HEK293 (cell line): ENCODE measurements around the gene MINPP1.
A peak's percentile ranks its signal among the peaks of the same experiment; 100 is the strongest.

Experiments
- CTCF ChIA-PET: fragments of 350-600 bp; formaldehyde crosslinking; extraction: SDS; loops from one replicate; lab custom pipeline; 2021; ENCODE audit warnings: antibody characterized with exemption; lab: Yijun Ruan, JAX
- POLR2A ChIA-PET: fragments of 300-600 bp; formaldehyde crosslinking; extraction: SDS; loops from one replicate; lab custom pipeline; 2020; ENCODE audit warnings: antibody characterized with exemption, inconsistent platforms; lab: Yijun Ruan, JAX
- H3K27ac ChIP-seq: fragments of 200-500 bp; sonication (Bioruptor generic); 2 replicates; pipeline ENCODE4 v1.5.1; 2014; ENCODE audit warnings: low read depth, low read length, control low read depth, inconsistent platforms; ENCODE audit errors: extremely low read depth
- H3K36me3 ChIP-seq, 2 experiments: fragments of 200-500 bp in 1 of 2; sonication (Bioruptor generic) in 1 of 2; 1 replicate in 1 of 2; 2 replicates in 1 of 2; pipeline ENCODE4 v1.5.1; 2014 to 2017; ENCODE audit warnings: inconsistent platforms in 2 of 2, low read length in 2 of 2; ENCODE audit not compliant: control insufficient read depth in 2 of 2, insufficient read depth in 1 of 2
- H3K4me1 ChIP-seq: fragments of 200-500 bp; sonication (Bioruptor generic); 2 replicates; pipeline ENCODE4 v1.5.1; 2014; ENCODE audit warnings: mild to moderate bottlenecking, low read length, inconsistent platforms; ENCODE audit not compliant: control insufficient read depth, insufficient read depth
- H3K4me3 ChIP-seq: 2 replicates; pipeline ENCODE4 v1.5.1; 2011; ENCODE audit warnings: low read depth, mild to moderate bottlenecking, control low read depth, low read length, moderate library complexity
- H3K9me3 ChIP-seq: fragments of 200-500 bp; sonication (Bioruptor generic); 2 replicates; pipeline ENCODE4 v1.5.1; 2014; ENCODE audit warnings: low read depth, low read length, inconsistent platforms; ENCODE audit not compliant: control insufficient read depth, insufficient read depth
- GLIS2 ChIP-seq: fragments of 450-650 bp; formaldehyde crosslinking; IDR thresholded peaks from 2 replicates; pipeline ENCODE4 v1.5.1; 2016; ENCODE audit warnings: missing biosample characterization, missing genetic modification characterization
- RBAK ChIP-seq: fragments of 450-650 bp; formaldehyde crosslinking; IDR thresholded peaks from 2 replicates; pipeline ENCODE4 v1.5.1; 2016; ENCODE audit warnings: missing biosample characterization, missing genetic modification characterization
- SP2 ChIP-seq: fragments of 450-650 bp; formaldehyde crosslinking; IDR thresholded peaks from 2 replicates; pipeline ENCODE4 v1.5.1; 2016; ENCODE audit warnings: missing biosample characterization, missing genetic modification characterization
- TRIM28 ChIP-seq: IDR thresholded peaks from 2 replicates; pipeline ENCODE4 v1.6.1; 2011; ENCODE audit warnings: low read length, control low read depth, borderline replicate concordance
- ZIC2 ChIP-seq: fragments of 450-650 bp; formaldehyde crosslinking; IDR thresholded peaks from 2 replicates; pipeline ENCODE4 v1.5.1; 2016; ENCODE audit warnings: missing biosample characterization, missing genetic modification characterization
- ZNF10 ChIP-seq: fragments of 450-650 bp; formaldehyde crosslinking; IDR thresholded peaks from 2 replicates; pipeline ENCODE4 v1.5.1; 2017; ENCODE audit warnings: missing biosample characterization, missing genetic modification characterization
- ZNF133 ChIP-seq: fragments of 450-650 bp; formaldehyde crosslinking; IDR thresholded peaks from 2 replicates; pipeline ENCODE4 v1.5.1; 2016; ENCODE audit warnings: missing biosample characterization, missing genetic modification characterization
- ZNF16 ChIP-seq: fragments of 450-650 bp; formaldehyde crosslinking; IDR thresholded peaks from 2 replicates; pipeline ENCODE4 v1.5.1; 2016; ENCODE audit warnings: low read depth, missing biosample characterization, missing genetic modification characterization
- ZNF175 ChIP-seq: fragments of 450-650 bp; formaldehyde crosslinking; IDR thresholded peaks from 2 replicates; pipeline ENCODE4 v1.5.1; 2016; ENCODE audit warnings: missing biosample characterization, missing genetic modification characterization
- ZNF214 ChIP-seq: fragments of 450-650 bp; formaldehyde crosslinking; IDR thresholded peaks from 2 replicates; pipeline ENCODE4 v1.5.1; 2017; ENCODE audit warnings: missing biosample characterization, mild to moderate bottlenecking, missing genetic modification characterization, borderline replicate concordance
- ZNF223 ChIP-seq: fragments of 450-650 bp; formaldehyde crosslinking; IDR thresholded peaks from 2 replicates; pipeline ENCODE4 v1.5.1; 2016; ENCODE audit warnings: missing biosample characterization, missing genetic modification characterization
- ZNF248 ChIP-seq: fragments of 450-650 bp; formaldehyde crosslinking; IDR thresholded peaks from 2 replicates; pipeline ENCODE4 v1.5.1; 2017; ENCODE audit warnings: missing biosample characterization, missing genetic modification characterization
- ZNF324 ChIP-seq: fragments of 450-650 bp; formaldehyde crosslinking; IDR thresholded peaks from 2 replicates; pipeline ENCODE4 v1.5.1; 2016; ENCODE audit warnings: missing biosample characterization, missing genetic modification characterization
- ZNF473 ChIP-seq: fragments of 450-650 bp; formaldehyde crosslinking; IDR thresholded peaks from 2 replicates; pipeline ENCODE4 v1.5.1; 2017; ENCODE audit warnings: missing biosample characterization, missing genetic modification characterization
- ZNF544 ChIP-seq: fragments of 450-650 bp; formaldehyde crosslinking; IDR thresholded peaks from 2 replicates; pipeline ENCODE4 v1.5.0; 2017; ENCODE audit warnings: missing biosample characterization, missing genetic modification characterization
- ZNF596 ChIP-seq: fragments of 450-650 bp; IDR thresholded peaks from 2 replicates; pipeline ENCODE4 v1.5.0; 2018; ENCODE audit warnings: missing biosample characterization, mild to moderate bottlenecking, missing genetic modification characterization, moderate library complexity
- ZNF610 ChIP-seq: fragments of 450-650 bp; formaldehyde crosslinking; IDR thresholded peaks from 2 replicates; pipeline ENCODE4 v1.5.1; 2016; ENCODE audit warnings: missing biosample characterization, missing genetic modification characterization, borderline replicate concordance
- ZNF701 ChIP-seq: fragments of 450-650 bp; formaldehyde crosslinking; IDR thresholded peaks from 2 replicates; pipeline ENCODE4 v1.5.1; 2016; ENCODE audit warnings: missing biosample characterization, missing genetic modification characterization
- TF ChIP-seq, protein P1 (sequence below): fragments of 450-650 bp; formaldehyde crosslinking; IDR thresholded peaks from 2 replicates; pipeline ENCODE4 v1.5.1; 2016; ENCODE audit warnings: missing biosample characterization, missing genetic modification characterization
- TF ChIP-seq, protein P2 (sequence below): fragments of 450-650 bp; formaldehyde crosslinking; IDR thresholded peaks from 2 replicates; pipeline ENCODE4 v1.5.1; 2016; ENCODE audit warnings: missing biosample characterization, missing genetic modification characterization
- TF ChIP-seq, protein P3 (sequence below): fragments of 450-650 bp; formaldehyde crosslinking; IDR thresholded peaks from 2 replicates; pipeline ENCODE4 v1.5.1; 2016; ENCODE audit warnings: missing biosample characterization, missing genetic modification characterization

The MINPP1 gene

DNA sequence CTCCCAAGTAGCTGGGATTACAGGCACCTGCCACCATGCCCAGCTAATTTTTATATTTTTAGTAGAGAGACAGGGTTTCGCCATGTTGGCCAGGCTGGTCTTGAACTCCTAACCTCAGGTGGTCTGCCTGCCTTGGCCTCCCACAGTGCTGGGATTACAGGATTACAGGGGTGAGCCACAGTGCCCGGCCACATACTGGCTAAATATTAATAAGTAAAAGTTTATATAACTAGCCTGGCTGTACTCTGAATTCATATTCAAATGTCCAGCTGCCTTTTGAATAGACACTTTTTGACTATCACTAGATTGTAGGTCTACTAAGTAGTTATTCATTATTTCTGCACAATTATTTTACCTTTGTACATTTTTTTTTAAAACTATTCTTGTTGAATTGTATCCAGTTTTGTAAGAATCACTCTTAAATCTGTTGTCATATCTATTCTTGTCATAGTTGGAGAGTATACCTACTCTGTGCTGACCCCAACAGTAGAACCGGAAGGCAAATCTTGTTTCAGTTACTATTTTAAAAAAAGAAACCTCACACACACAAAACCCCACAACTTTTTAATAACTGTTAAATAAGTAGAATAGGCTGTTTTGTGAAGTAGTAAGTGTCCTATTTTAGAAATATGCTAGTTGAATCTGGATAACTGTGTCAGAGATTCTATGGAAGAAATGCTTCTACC is 29.6 kb downstream of the MINPP1 start (continued):
- TF ChIP-seq ZNF10 (tag by site-specific recombination): no peak

DNA sequence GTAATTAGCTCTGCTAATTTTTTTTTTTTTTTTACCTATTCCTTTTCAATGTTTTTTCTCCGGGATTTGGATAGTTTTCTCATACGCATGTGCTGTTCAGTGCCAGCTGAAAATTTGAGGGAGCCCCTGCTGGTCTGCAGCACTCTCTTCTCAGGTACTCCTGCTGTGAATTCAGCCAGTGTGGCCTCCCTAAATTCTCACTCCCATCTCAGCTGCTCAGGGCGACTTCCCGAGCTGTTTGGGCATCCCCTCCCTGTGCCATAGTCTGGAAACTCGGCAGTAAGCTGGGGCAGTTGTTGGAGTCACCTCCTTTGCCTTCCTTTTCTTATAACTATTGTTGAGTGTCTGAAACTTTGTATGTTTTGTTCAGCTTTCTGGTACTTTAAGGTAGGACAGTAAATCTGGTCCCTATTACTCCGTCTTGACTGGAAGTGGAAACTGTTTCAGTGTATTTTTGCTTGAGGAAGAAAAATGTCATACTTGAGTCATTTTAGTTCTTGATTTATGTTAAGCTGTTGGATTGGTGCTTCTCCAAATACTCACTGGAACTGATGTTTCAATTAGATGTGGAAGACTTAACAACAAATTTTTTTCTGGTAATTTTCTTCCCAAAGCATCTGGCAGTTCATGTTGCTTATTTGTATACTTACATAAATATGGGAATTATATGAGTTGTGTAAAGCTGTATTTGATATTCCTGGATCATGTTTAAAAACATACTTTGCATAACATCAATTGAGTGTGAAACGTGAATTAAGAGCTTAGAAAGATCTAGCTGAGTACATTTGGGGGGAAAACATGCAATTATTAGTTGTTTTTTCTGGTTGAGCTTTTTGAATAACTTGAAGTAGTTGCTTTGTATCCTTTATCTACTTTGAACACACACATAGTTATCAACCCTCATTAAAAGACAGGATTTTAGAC is 33.7 kb downstream of the MINPP1 start:
- Histone ChIP-seq H3K36me3 (peaks cover 12 to 30% of the 10 kb centered on the region in 2 experiments), H3K9me3 (no peaks in the 10 kb centered on the region), H3K27ac (no peak overlapping the region), H3K4me3 (no peak overlapping the region), H3K4me1 (no peaks in the 10 kb centered on the region)
- TF ChIP-seq ZNF596: no peak
- peak; percentile 35; the same call in 1 of the 2 replicates for TF ChIP-seq ZIC2 (tag by site-specific recombination)
- TF ChIP-seq ZNF223 (tag by site-specific recombination): no peak
- no peak for TF ChIP-seq TRIM28
- ChIA-PET CTCF (interaction anchor here (0.6 to 1.1 kb wide), 4 partner anchors 112 to 817 kb away, joined by 3 to 4 read pairs (median 4); no protein-coding TSS in a partner anchor), POLR2A (interaction anchor here (0.5 kb wide), 1 partner anchor 677 kb away, joined by 6 read pairs; no protein-coding TSS in a partner anchor)

DNA sequence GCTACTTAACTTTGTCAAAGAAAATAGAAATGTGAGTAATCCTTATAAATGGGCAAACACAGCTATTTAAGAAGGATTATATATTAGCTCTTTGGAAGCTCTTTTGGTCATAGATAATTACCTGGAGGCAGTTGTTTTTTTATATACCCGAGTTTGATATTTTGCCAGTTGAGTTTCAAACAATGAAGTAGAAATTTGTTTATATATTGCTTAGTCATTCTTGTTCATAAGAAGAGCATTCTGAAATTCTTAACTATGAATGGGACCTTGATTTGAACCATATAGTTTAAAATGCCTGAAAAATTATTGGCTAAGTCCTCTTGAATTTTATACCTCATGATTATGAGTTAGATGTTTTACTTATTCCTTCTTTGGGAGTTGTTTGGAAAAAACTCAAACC is 36.4 kb downstream of the MINPP1 start:
- Histone ChIP-seq H3K4me1 (no peaks in the 10 kb centered on the region), H3K4me3 (no peak overlapping the region), H3K36me3 (peaks cover 7 to 22% of the 10 kb centered on the region in 2 experiments; a peak in 2 of 3 replicates), H3K9me3 (no peaks in the 10 kb centered on the region), H3K27ac (no peak overlapping the region)
- POLR2A ChIA-PET: no interaction called here
- TF ChIP-seq, protein P1, sequence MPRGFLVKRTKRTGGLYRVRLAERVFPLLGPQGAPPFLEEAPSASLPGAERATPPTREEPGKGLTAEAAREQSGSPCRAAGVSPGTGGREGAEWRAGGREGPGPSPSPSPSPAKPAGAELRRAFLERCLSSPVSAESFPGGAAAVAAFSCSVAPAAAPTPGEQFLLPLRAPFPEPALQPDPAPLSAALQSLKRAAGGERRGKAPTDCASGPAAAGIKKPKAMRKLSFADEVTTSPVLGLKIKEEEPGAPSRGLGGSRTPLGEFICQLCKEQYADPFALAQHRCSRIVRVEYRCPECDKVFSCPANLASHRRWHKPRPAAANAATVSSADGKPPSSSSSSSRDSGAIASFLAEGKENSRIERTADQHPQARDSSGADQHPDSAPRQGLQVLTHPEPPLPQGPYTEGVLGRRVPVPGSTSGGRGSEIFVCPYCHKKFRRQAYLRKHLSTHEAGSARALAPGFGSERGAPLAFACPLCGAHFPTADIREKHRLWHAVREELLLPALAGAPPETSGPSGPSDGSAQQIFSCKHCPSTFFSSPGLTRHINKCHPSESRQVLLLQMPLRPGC: no peak
- TF ChIP-seq GLIS2 (tag by site-specific recombination): no peak
- TF ChIP-seq ZNF175 (tag by site-specific recombination): no peak
- no peak for TF ChIP-seq ZNF16 (tag by site-specific recombination)
- TF ChIP-seq ZNF248 (tag by site-specific recombination): no peak
- no peak for TF ChIP-seq ZNF544 (tag by site-specific recombination)
- TF ChIP-seq, protein P2, sequence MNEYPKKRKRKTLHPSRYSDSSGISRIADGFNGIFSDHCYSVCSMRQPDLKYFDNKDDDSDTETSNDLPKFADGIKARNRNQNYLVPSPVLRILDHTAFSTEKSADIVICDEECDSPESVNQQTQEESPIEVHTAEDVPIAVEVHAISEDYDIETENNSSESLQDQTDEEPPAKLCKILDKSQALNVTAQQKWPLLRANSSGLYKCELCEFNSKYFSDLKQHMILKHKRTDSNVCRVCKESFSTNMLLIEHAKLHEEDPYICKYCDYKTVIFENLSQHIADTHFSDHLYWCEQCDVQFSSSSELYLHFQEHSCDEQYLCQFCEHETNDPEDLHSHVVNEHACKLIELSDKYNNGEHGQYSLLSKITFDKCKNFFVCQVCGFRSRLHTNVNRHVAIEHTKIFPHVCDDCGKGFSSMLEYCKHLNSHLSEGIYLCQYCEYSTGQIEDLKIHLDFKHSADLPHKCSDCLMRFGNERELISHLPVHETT (tag by site-specific recombination): no peak
- TF ChIP-seq ZNF610 (tag by site-specific recombination): no peak
- TF ChIP-seq ZNF701 (tag by site-specific recombination): no peak
- CTCF ChIA-PET: no interaction called here

DNA sequence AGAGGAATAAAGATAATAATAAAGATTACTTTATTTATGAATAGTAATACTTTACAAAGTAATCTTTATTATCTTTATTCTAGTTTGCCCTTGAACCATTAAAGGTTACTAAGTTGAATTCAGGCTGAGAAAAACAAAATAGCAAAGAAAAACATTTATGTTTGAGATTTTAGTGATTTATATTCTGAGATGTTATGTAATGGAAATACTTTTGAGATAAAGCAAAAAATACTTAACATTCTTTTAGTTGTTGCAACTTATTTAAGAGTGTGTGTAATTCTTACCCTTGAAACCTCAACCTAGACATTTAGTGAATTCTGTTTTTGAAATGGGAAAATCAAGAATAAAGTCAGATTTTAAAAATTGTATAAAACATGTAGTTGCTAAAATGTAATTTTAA is 40.0 kb downstream of the MINPP1 start:
- no peaks in the 10 kb centered on the region for H3K9me3 ChIP-seq
- peaks cover 16 to 26% of the 10 kb centered on the region in 2 experiments for H3K36me3 ChIP-seq
- H3K27ac ChIP-seq: no peak overlapping the region
- ChIA-PET POLR2A (no interaction called here), CTCF (interaction anchor here (0.5 kb wide), 1 partner anchor 446 kb away, joined by 3 read pairs; no protein-coding TSS in a partner anchor)
- H3K4me3 ChIP-seq: no peak overlapping the region
- no peak for TF ChIP-seq ZNF214 (tag by site-specific recombination)
- TF ChIP-seq, protein P3, sequence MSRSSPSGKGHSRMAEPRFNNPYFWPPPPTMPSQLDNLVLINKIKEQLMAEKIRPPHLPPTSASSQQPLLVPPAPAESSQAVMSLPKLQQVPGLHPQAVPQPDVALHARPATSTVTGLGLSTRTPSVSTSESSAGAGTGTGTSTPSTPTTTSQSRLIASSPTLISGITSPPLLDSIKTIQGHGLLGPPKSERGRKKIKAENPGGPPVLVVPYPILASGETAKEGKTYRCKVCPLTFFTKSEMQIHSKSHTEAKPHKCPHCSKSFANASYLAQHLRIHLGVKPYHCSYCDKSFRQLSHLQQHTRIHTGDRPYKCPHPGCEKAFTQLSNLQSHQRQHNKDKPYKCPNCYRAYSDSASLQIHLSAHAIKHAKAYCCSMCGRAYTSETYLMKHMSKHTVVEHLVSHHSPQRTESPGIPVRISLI (tag by site-specific recombination): no peak
- no peak for TF ChIP-seq ZNF324 (tag by site-specific recombination)
- TF ChIP-seq RBAK (tag by site-specific recombination): no peak
- TF ChIP-seq ZNF133 (tag by site-specific recombination): no peak
- TF ChIP-seq ZNF473: no peak
- TF ChIP-seq SP2 (tag by site-specific recombination): no peak
- H3K4me1 ChIP-seq: no peaks in the 10 kb centered on the region
